Subcutaneous adipose tissue (tissue), 4 donors: ENCODE data around the gene NAXD. TPM values are rescaled to one million over a fixed set of nuclear protein-coding genes. Genes with fewer than 3 reads are reported as not detected.

Experiments used
- total RNA-seq, 4 donors: library from RNA; depleted of rRNA; stranded (reverse); fragments of >200 nt; gene quantifications; one replicate each; pipeline ENCODE4 v1.1.0, GENCODE V29; 2016
- TF ChIP-seq, protein P1 (sequence below): fragments of 450-650 bp; IDR thresholded peaks from one replicate; pipeline ENCODE4 v1.5.1; 2016; ENCODE audit warnings: low read depth, mild to moderate bottlenecking, control low read depth, antibody characterized with exemption, moderate library complexity

NAXD gene
- total RNA-seq, 4 donors from 2014 or later: 17.0 to 27.1 (median 20.4) TPM

DNA sequence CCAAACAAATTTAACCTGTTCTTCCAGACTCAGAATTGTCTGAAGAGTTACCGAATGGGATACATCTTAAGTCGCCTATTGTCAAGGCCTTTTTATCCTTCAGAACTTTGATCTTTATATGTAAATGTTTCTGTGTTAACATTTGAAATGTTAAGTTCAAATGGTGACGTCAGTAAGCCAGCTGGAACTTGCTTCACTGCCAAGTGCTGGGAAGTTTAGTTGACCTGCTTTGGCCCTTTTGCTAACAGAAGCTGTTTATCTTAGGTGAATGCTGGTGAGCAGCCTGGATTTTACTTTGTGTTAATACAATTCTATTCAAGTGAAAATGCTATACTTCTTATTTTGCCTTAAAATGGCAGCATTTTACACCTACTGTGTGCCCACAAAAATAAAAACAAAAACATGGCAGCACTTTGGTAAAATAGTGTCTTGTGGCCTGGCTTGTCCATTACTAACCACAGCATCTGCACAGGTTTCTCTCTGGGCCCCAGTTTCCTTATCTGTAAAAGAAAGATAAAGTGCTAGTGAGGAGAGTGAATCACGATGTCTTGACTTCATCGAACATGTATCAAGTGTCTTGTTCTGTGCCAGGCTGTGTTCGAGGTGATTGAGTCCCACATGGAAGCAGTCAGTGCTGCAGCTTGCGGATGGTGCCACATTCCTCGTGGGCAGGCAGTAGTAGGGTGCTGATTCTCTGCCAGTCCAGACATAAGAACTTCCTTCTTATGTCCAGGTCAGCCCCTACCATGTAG lies 2.2 kb downstream of the NAXD start:
- TF ChIP-seq, protein P1, sequence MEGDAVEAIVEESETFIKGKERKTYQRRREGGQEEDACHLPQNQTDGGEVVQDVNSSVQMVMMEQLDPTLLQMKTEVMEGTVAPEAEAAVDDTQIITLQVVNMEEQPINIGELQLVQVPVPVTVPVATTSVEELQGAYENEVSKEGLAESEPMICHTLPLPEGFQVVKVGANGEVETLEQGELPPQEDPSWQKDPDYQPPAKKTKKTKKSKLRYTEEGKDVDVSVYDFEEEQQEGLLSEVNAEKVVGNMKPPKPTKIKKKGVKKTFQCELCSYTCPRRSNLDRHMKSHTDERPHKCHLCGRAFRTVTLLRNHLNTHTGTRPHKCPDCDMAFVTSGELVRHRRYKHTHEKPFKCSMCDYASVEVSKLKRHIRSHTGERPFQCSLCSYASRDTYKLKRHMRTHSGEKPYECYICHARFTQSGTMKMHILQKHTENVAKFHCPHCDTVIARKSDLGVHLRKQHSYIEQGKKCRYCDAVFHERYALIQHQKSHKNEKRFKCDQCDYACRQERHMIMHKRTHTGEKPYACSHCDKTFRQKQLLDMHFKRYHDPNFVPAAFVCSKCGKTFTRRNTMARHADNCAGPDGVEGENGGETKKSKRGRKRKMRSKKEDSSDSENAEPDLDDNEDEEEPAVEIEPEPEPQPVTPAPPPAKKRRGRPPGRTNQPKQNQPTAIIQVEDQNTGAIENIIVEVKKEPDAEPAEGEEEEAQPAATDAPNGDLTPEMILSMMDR: no peak

DNA sequence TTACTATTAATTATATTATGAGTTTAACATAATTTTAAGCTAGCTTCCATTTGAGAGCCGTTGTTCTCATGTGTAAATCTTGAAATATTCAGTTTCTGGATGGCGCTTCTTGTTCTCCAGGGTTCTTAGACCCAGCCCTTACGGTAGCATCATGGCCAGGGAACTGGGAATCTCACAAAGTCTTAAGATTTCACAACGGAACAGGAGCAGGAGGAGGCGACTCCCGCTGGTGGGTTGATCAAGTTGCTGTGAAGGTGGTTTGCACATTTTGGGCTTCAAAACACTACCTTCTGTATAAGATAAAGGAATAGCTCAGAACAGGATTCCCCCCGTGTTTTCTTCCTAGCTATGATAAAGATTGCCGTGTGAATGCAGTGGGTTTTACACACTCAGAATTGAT lies 2.8 kb downstream of the NAXD start:
- TF ChIP-seq, protein P1: no peak

DNA sequence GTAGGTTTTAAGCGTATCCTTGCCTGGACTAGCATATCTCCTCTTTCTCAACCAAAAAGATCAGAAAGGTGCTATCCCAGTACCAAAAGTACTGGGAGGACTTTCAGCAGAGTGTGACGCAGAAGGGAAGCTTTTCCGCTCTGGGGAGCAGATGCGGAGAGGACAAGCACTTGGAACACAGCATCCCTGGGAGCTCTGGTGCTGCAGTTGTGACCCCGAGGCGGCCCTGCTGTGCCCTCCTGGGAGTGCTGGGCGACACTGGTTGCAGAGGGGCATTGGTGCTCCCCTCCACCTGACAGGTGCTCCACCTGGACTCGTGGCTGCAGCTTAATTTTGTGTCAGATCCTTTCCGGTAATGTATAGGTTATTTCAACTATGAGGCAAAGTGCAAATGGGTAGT lies 3.4 kb downstream of the NAXD start:
- TF ChIP-seq, protein P1: no peak

DNA sequence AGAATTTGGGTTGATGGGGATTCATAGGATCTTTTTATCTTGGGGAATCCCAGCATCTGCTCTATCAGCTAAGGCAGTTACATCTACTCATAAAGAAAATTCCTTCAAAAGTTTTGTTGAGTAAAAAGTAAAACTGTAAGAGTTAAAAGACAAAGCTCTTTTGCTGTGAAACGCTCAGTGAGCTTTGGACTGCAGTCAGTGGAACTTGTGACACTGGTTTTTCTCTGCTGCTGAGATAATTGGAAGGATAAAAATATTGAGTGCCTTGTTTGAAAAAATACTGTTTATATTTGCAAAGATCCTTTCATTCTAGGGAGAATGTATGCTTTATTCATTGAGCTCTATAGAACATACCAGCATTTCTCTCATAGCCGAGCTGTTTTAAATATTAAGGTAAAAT lies 5.3 kb downstream of the NAXD start:
- TF ChIP-seq, protein P1: no peak

DNA sequence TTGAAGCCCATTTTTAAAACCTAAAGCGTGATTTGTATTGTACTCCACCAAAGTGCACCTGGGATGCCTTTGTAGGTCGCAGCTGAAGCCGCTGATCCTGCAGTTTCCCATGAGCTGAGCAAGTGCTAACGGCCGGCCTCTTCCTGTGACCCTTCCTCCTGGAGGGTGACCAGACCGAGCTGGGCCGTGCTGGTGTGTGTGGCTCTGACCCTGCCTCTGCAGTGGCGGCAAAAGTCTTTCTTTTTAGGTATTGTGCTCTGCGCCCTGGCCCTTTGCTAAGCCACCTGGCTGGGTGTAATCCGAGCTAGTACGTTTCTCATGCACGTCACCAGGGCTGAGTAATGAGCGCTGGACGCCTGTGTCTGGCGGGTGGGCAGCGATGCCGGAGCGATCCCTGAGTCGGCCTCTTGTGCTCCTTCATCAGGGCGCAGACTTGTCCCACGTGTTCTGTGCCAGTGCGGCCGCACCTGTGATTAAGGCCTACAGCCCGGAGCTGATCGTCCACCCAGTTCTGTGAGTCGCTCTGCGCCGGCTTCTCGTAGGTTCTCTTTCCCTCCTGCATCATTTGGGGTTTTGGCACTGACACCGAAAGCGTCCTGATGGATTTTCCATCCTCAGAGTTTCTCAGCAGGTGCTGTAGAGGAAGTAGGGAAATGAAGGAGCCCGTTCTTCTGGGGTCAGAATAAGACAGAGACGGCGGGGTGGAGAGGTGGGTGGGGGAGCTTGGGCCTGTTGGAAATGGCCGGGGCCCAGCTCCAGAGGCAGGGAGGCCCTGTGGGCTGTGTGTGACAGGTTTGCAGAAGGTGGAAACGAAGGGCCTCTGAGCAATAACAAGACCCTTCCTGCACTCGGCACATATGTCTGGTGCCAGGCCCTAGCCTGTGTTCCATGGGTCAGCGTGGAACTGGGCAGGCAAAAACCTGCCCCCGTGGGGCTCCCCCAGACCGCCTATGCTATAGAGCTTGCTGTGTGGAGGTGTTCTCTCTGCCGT lies 9.7 kb downstream of the NAXD start:
- TF ChIP-seq, protein P1: no peak

DNA sequence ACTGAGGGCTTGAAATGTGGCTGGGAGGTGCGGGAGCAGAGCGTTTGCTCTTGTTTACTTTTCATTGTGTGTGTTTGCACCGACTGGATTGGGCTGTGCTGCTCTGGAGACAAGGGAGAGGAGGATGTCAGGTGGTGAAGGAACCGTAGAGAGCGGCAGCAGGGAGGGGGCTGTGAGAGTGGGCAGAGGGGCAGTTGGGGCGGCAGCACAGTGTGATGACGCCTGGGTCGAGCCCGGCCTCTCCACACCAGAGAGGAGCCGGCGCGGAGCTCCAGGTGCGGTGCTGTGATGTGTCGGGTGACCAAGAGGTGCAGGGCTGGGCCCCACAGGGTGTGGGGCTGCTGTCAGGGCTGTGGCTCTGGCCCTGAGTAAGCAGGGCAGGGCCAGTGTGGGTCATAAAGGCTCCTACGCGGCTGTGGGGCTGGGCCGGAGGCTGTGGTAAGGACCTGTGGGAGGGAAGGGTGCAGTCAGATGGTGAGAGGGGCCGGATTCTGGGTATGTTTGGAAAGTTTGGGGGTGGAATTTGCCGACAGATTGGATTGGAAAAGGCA lies 10.5 kb downstream of the NAXD start:
- TF ChIP-seq, protein P1: no peak

DNA sequence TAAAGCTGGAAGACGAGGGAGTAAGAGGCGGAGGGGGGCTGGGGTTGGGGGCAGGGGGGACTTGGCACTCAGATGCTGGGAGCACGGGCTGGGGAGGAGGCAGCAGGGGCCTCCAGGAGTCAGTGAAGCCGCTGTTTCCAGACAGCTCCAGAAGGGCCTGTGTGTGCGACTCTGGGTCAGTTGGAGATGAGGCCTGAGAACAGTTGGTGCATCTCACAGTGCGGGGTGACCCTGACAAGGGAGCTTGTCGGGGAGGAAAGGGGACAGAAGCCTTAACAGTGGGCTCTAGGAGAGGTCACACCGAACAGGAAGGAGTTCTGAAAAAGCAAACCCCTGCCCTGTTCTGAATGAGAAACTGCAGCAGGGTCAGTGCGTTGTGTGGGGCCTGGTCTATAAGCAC lies 11.2 kb downstream of the NAXD start:
- TF ChIP-seq, protein P1: no peak
